Measurements from ENCODE around the gene ATP5PB.

Gene ATP5PB

GRCh38 chr1:111448918-111449702 is at the start of gene ATP5PB, which contains the start of gene WDR77:
TSS of gene ATP5PB (plus strand) at chr1:111449464. CDS start at chr1:111449542, 78 bp downstream.
TSS of gene WDR77 (minus strand) at chr1:111449256. CDS start at chr1:111449169, 87 bp downstream.
- peak; percentile 91 for DNase-seq

- peak; percentile 54 for DNase-seq
Measured at GRCh38 chr1:111399792-111400610, 49.3 kb upstream of the ATP5PB start.

GRCh38 chr1:111402083-111402482 is 47.2 kb upstream of the ATP5PB start:
- peak; percentile 46 for DNase-seq

- DNase-seq = no peak
Measured at GRCh38 chr1:111404588-111404987, 44.7 kb upstream of the ATP5PB start.

- peak; percentile 46 for DNase-seq
Measured at GRCh38 chr1:111406321-111406768, 42.9 kb upstream of the ATP5PB start.

GRCh38 chr1:111407301-111407700 is 42.0 kb upstream of the ATP5PB start:
- DNase-seq = no peak

GRCh38 chr1:111412839-111413238 is 36.4 kb upstream of the ATP5PB start:
- DNase-seq = no peak

GRCh38 chr1:111414756-111415155 is 34.5 kb upstream of the ATP5PB start:
- DNase-seq = no peak

- DNase-seq = no peak
Measured at GRCh38 chr1:111415461-111415860, 33.8 kb upstream of the ATP5PB start.

- no peak for DNase-seq
Measured at GRCh38 chr1:111417755-111418154, 31.5 kb upstream of the ATP5PB start.

GRCh38 chr1:111419037-111419436 is 30.2 kb upstream of the ATP5PB start:
- DNase-seq = no peak

GRCh38 chr1:111420377-111420776 is 28.9 kb upstream of the ATP5PB start:
- no peak for DNase-seq

GRCh38 chr1:111422546-111423391 is 26.5 kb upstream of the ATP5PB start:
- no peak for DNase-seq

GRCh38 chr1:111424281-111424680 is 25.0 kb upstream of the ATP5PB start:
- no peak for DNase-seq

GRCh38 chr1:111436726-111437125 is 12.5 kb upstream of the ATP5PB start:
- DNase-seq = no peak

GRCh38 chr1:111439461-111440351 is 9.6 kb upstream of the ATP5PB start:
- no peak for DNase-seq

GRCh38 chr1:111441573-111442192 is 7.6 kb upstream of the ATP5PB start:
- peak; percentile 63 for DNase-seq

GRCh38 chr1:111442457-111442856 is 6.8 kb upstream of the ATP5PB start:
- peak; percentile 10 for DNase-seq

- no peak for DNase-seq
Measured at GRCh38 chr1:111444031-111444430, 5.2 kb upstream of the ATP5PB start.

GRCh38 chr1:111446546-111446945 is 2.7 kb upstream of the ATP5PB start:
- no peak for DNase-seq

All from stimulated activated CD4-positive, alpha-beta T cell treated with anti-CD3 and anti-CD28 coated beads, Interleukin-4, amount 100 ng/mL, for 24 hours (primary cell).